Thyroid gland (tissue), 4 donors: ENCODE data around the gene COL11A2.
"Not testable (repeated sequence)": the region's sequence is repeated elsewhere in the genome, so short reads cannot be mapped to it uniquely, and the experiment has no call there.

Experiments used
- CTCF ChIP-seq, 6 experiments: fragments of 200-600 bp in 3 of 6; fragments of 450-650 bp in 3 of 6; sonication (generic) in 3 of 6; IDR thresholded peaks; one replicate each; pipeline ENCODE4 v1.5.1; 2016 to 2019; ENCODE audit warnings: antibody characterized with exemption in 6 of 6, mild to moderate bottlenecking in 2 of 6, inconsistent platforms in 1 of 6, moderate library complexity in 1 of 6
- POLR2A ChIP-seq, 2 donors: fragments of 450-650 bp; IDR thresholded peaks; one replicate each; pipeline ENCODE4 v1.6.1; 2017; ENCODE audit warnings: antibody characterized with exemption in 2 of 2, mild to moderate bottlenecking in 2 of 2, moderate library complexity in 1 of 2

GRCh38 chr6:33150560-33150959 is 41.7 kb downstream of the COL11A2 start:
- TF ChIP-seq POLR2A, CTCF (IDR thresholded peaks at IDR 0.05): not testable (repeated sequence)
